PC-3 (cell line): ENCODE measurements around the gene AUTS2. TPM values are rescaled to one million over a fixed set of nuclear protein-coding genes. Genes with fewer than 3 reads are reported as not detected.

ENCODE experiments used
- ATAC-seq: fragments of 200-7000 bp; cut with Tn5 transposase; 2 replicates; pipeline ENCODE4 v1.9.1; 2020; ENCODE audit warnings: mild to moderate bottlenecking, moderate library complexity
- BruUV-seq: library from RNA; stranded (reverse); fragments of 400-500 nt; replicated peaks from 2 replicates; lab custom pipeline; 2021; lab: Mats Ljungman, UMichigan
- CTCF ChIA-PET: fragments of 300-600 bp; sonication (Branson Sonifier 250); formaldehyde crosslinking; loops from one replicate; lab custom pipeline; 2022; ENCODE audit warnings: antibody characterized with exemption; lab: Charles Lee
- POLR2A ChIA-PET: fragments of 300-600 bp; sonication (Branson Sonifier 250); formaldehyde crosslinking; loops from one replicate; lab custom pipeline; 2022; ENCODE audit warnings: antibody characterized with exemption; ENCODE audit not compliant: unreplicated experiment; lab: Charles Lee
- DNase-seq: peaks from one replicate; pipeline ENCODE4 v3.0.0-alpha.2; 2015
- H2AFZ ChIP-seq: fragments of 300-600 bp; sonication (generic); 2 replicates; pipeline ENCODE4 v1.6.0; 2016; ENCODE audit warnings: antibody characterized with exemption, low read length
- H3F3A ChIP-seq: fragments of 300-600 bp; sonication (generic); one replicate; pipeline ENCODE4 v1.6.0; 2017; ENCODE audit warnings: antibody characterized with exemption, low read length, control low read depth, mild to moderate bottlenecking; ENCODE audit not compliant: unreplicated experiment
- H3K27ac ChIP-seq: fragments of 300-600 bp; sonication (generic); 2 replicates; pipeline ENCODE4 v1.5.1; 2016; ENCODE audit warnings: mild to moderate bottlenecking, low read length
- H3K27me3 ChIP-seq: fragments of 300-600 bp; sonication (generic); 2 replicates; pipeline ENCODE4 v1.6.1; 2016; ENCODE audit warnings: low read length, mixed read lengths
- H3K36me3 ChIP-seq: fragments of 300-600 bp; sonication (generic); 2 replicates; pipeline ENCODE4 v1.6.1; 2016; ENCODE audit warnings: low read depth, mixed run types, low read length, mixed read lengths
- H3K4me1 ChIP-seq: fragments of 300-600 bp; sonication (generic); 2 replicates; pipeline ENCODE4 v1.5.1; 2016; ENCODE audit warnings: low read length; ENCODE audit not compliant: insufficient read depth
- H3K4me2 ChIP-seq: fragments of 300-600 bp; sonication (generic); 2 replicates; pipeline ENCODE4 v1.6.0; 2016; ENCODE audit warnings: low read length
- H3K4me3 ChIP-seq: fragments of 300-600 bp; sonication (generic); 2 replicates; pipeline ENCODE4 v1.5.1; 2016; ENCODE audit warnings: mild to moderate bottlenecking, low read length, mixed read lengths
- H3K79me2 ChIP-seq: fragments of 300-600 bp; sonication (generic); 2 replicates; pipeline ENCODE4 v1.6.1; 2017; ENCODE audit warnings: low read length, mixed read lengths
- H3K9ac ChIP-seq: fragments of 300-600 bp; sonication (generic); 2 replicates; pipeline ENCODE4 v1.6.0; 2016; ENCODE audit warnings: mild to moderate bottlenecking, low read length
- H3K9me2 ChIP-seq: fragments of 300-600 bp; sonication (generic); replicated peaks from 2 replicates; pipeline ENCODE4 v1.6.1; 2016; ENCODE audit warnings: mixed run types, low read length, mixed read lengths
- H3K9me3 ChIP-seq: fragments of 300-600 bp; sonication (generic); 2 replicates; pipeline ENCODE4 v1.6.1; 2016; ENCODE audit warnings: low read length, mixed read lengths
- H4K20me1 ChIP-seq: fragments of 300-600 bp; sonication (generic); 2 replicates; pipeline ENCODE4 v1.6.1; 2016; ENCODE audit warnings: low read length, mixed read lengths
- CTCF ChIP-seq: fragments of 300-600 bp; sonication (generic); conservative IDR thresholded peaks from 2 replicates; pipeline ENCODE4 v1.5.1; 2017; ENCODE audit warnings: antibody characterized with exemption, low read depth, mild to moderate bottlenecking, low read length
- EZH2 ChIP-seq: fragments of 300-600 bp; sonication (generic); IDR thresholded peaks from one replicate; pipeline ENCODE4 v1.6.1; 2017; ENCODE audit warnings: antibody characterized with exemption, mild to moderate bottlenecking, low read length; ENCODE audit not compliant: unreplicated experiment
- EZH2phosphoT487 ChIP-seq: fragments of 300-600 bp; sonication (generic); IDR thresholded peaks from 2 replicates; pipeline ENCODE4 v1.6.1; 2018; ENCODE audit warnings: mild to moderate bottlenecking, antibody characterized with exemption, low read length, borderline replicate concordance
- intact Hi-C: fragments of 100-400 bp; cut with micrococcal nuclease; formaldehyde crosslinking; loops from 2 replicates; pipeline ENCODE4 v1.9.0; 2023
- total RNA-seq: library from RNA; depleted of rRNA; stranded (reverse); fragments of >200 nt; gene quantifications from 2 replicates; pipeline ENCODE4 v1.2.3, GENCODE V29; 2014

AUTS2 gene
- total RNA-seq, 1 experiment from 2014 or later: not detected

GRCh38 chr7:70512144-70512543, 913.9 kb downstream of the AUTS2 start:
- Histone ChIP-seq H3K9me2 (no peaks in the 10 kb centered on the region), H3K9ac (no peak overlapping the region), H2AFZ (no peak overlapping the region), H3K36me3 (no peaks in the 10 kb centered on the region), H3K27ac (no peak overlapping the region), H3K4me3 (no peak overlapping the region), H3K4me2 (no peak overlapping the region), H3K27me3 (no peaks in the 10 kb centered on the region), H3K79me2 (no peaks in the 10 kb centered on the region), H3K4me1 (no peaks in the 10 kb centered on the region), H3K9me3 (no peaks in the 10 kb centered on the region; the same call in 1 of the 2 replicates), H3F3A (no peaks in the 10 kb centered on the region), H4K20me1 (no peaks in the 10 kb centered on the region)
- CTCF ChIA-PET: no interaction called here
- BruUV-seq: no TSS peak
- POLR2A ChIA-PET: no interaction called here
- ATAC-seq (no peak), DNase-seq (no peak)
- TF ChIP-seq CTCF: no peak
- no peak for TF ChIP-seq EZH2
- TF ChIP-seq EZH2phosphoT487: no peak
- intact Hi-C loops: no loop called here

GRCh38 chr7:70512761-70513160, 914.5 kb downstream of the AUTS2 start:
- Histone ChIP-seq H3K4me2 (no peak overlapping the region), H3K36me3 (no peaks in the 10 kb centered on the region), H3K9ac (no peak overlapping the region), H3K27me3 (no peaks in the 10 kb centered on the region), H3K27ac (no peak overlapping the region), H3K4me1 (no peaks in the 10 kb centered on the region), H3K9me3 (no peaks in the 10 kb centered on the region; the same call in 1 of the 2 replicates), H3K79me2 (no peaks in the 10 kb centered on the region), H3K9me2 (no peaks in the 10 kb centered on the region), H4K20me1 (no peaks in the 10 kb centered on the region), H3K4me3 (no peak overlapping the region), H2AFZ (no peak overlapping the region), H3F3A (no peaks in the 10 kb centered on the region)
- no peak for TF ChIP-seq CTCF
- TF ChIP-seq EZH2: no peak
- no peak for TF ChIP-seq EZH2phosphoT487
- DNase-seq (no peak), ATAC-seq (no peak)
- intact Hi-C loops: no loop called here
- POLR2A ChIA-PET: no interaction called here
- CTCF ChIA-PET: no interaction called here
- no TSS peak for BruUV-seq

- ATAC-seq (no peak), DNase-seq (no peak)
- BruUV-seq: no TSS peak
- intact Hi-C loops: no loop called here
- H3K36me3 ChIP-seq: no peaks in the 10 kb centered on the region
- no peaks in the 10 kb centered on the region for H3F3A ChIP-seq
- no peaks in the 10 kb centered on the region for H3K79me2 ChIP-seq
- no peaks in the 10 kb centered on the region for H3K9me2 ChIP-seq
- TF ChIP-seq EZH2: no peak
- no peak for TF ChIP-seq EZH2phosphoT487
- no peak for TF ChIP-seq CTCF
- no peaks in the 10 kb centered on the region for H3K27me3 ChIP-seq
- no peak overlapping the region for H3K4me3 ChIP-seq
- no peak overlapping the region for H2AFZ ChIP-seq
- H3K9me3 ChIP-seq: peaks cover 6% of the 10 kb centered on the region; the same call in 1 of the 2 replicates
- no peak overlapping the region for H3K4me2 ChIP-seq
- POLR2A ChIA-PET: no interaction called here
- H3K4me1 ChIP-seq: no peaks in the 10 kb centered on the region
- H3K27ac ChIP-seq: no peak overlapping the region
- CTCF ChIA-PET: no interaction called here
- no peaks in the 10 kb centered on the region for H4K20me1 ChIP-seq
- H3K9ac ChIP-seq: no peak overlapping the region
These were observed 922.3 kb downstream of the AUTS2 start for GRCh38 chr7:70520611-70521010.
